Mesendoderm (in vitro differentiated cells): ENCODE data around the gene FILIP1L.
A peak's percentile ranks its signal among the peaks of the same experiment; 100 is the strongest.

Experiments
- DNase-seq: peaks from one replicate; pipeline ENCODE4 v3.0.0; 2013
- H2AK5ac ChIP-seq: 2 replicates; pipeline ENCODE4 v1.6.1; 2013; ENCODE audit warnings: low read length, inconsistent platforms
- H2BK120ac ChIP-seq: 2 replicates; pipeline ENCODE4 v1.6.1; 2013; ENCODE audit warnings: low read depth, mild to moderate bottlenecking, low read length, moderate library complexity, mixed read lengths
- H2BK15ac ChIP-seq: replicated peaks from 2 replicates; pipeline ENCODE4 v1.6.1; 2013; ENCODE audit warnings: low read depth, mild to moderate bottlenecking, moderate library complexity
- H2BK5ac ChIP-seq: 2 replicates; pipeline ENCODE4 v1.6.1; 2013; ENCODE audit warnings: low read length, inconsistent platforms
- H3K18ac ChIP-seq: 2 replicates; pipeline ENCODE4 v1.6.1; 2013; ENCODE audit warnings: mild to moderate bottlenecking, low read length, mixed read lengths
- H3K23ac ChIP-seq: one replicate; pipeline ENCODE4 v1.6.1; 2013; ENCODE audit warnings: low read length
- H3K27ac ChIP-seq: 2 replicates; pipeline ENCODE4 v1.5.1; 2013; ENCODE audit warnings: low read depth, mild to moderate bottlenecking, inconsistent platforms, low read length, moderate library complexity
- H3K27me3 ChIP-seq: 2 replicates; pipeline ENCODE4 v1.6.1; 2013; ENCODE audit warnings: low read length, control low read depth, mild to moderate bottlenecking, inconsistent platforms; ENCODE audit not compliant: insufficient read depth, poor library complexity
- H3K36me3 ChIP-seq: 2 replicates; pipeline ENCODE4 v1.6.1; 2013; ENCODE audit warnings: low read length, inconsistent platforms; ENCODE audit not compliant: control insufficient read depth, insufficient read depth
- H3K4ac ChIP-seq: one replicate; pipeline ENCODE4 v1.6.1; 2013; ENCODE audit warnings: low read depth, mild to moderate bottlenecking, low read length, moderate library complexity
- H3K4me1 ChIP-seq: 2 replicates; pipeline ENCODE4 v1.6.1; 2013; ENCODE audit warnings: low read depth, low read length, inconsistent platforms; ENCODE audit not compliant: control insufficient read depth
- H3K4me2 ChIP-seq: 2 replicates; pipeline ENCODE4 v1.6.1; 2013; ENCODE audit warnings: low read length
- H3K4me3 ChIP-seq: 2 replicates; pipeline ENCODE4 v1.5.1; 2013; ENCODE audit warnings: mild to moderate bottlenecking, low read length
- H3K56ac ChIP-seq: one replicate; pipeline ENCODE4 v1.6.1; 2013; ENCODE audit warnings: low read length
- H3K79me1 ChIP-seq: 2 replicates; pipeline ENCODE4 v1.6.1; 2013; ENCODE audit warnings: low read length, inconsistent platforms
- H3K79me2 ChIP-seq: 2 replicates; pipeline ENCODE4 v1.6.1; 2013; ENCODE audit warnings: mild to moderate bottlenecking, low read length; ENCODE audit not compliant: control insufficient read depth, insufficient read depth
- H3K9ac ChIP-seq: 2 replicates; pipeline ENCODE4 v1.6.1; 2013; ENCODE audit warnings: low read length, inconsistent platforms
- H4K5ac ChIP-seq: one replicate; pipeline ENCODE4 v1.6.1; 2013; ENCODE audit warnings: low read length
- H4K8ac ChIP-seq: one replicate; pipeline ENCODE4 v1.6.1; 2013; ENCODE audit warnings: low read depth, mild to moderate bottlenecking, control low read depth, low read length, moderate library complexity
- WGBS: extraction: QIAGEN DNeasy Blood & Tissue Kit; methylation state at CpG from one replicate; pipeline ENCODE4 v1.1.7; 2013; ENCODE audit warnings: low lambda C conversion rate, missing lambda C conversion rate; ENCODE audit not compliant: insufficient coverage; ENCODE audit errors: extremely low coverage; 5-methylcytosine and 5-hydroxymethylcytosine counted together

Gene FILIP1L

GRCh38 chr3:99877031-99877579 is 237.2 kb downstream of the FILIP1L start:
- no peak overlapping the region for H2BK120ac ChIP-seq
- H2BK15ac ChIP-seq = no peak overlapping the region
- no peaks in the 10 kb centered on the region for H3K79me1 ChIP-seq
- H3K36me3 ChIP-seq = no peaks in the 10 kb centered on the region
- H3K18ac ChIP-seq = no peak overlapping the region
- H3K4me2 ChIP-seq = no peak overlapping the region
- H3K79me2 ChIP-seq = no peaks in the 10 kb centered on the region
- H3K4ac ChIP-seq = no peak overlapping the region
- H3K4me1 ChIP-seq = no peaks in the 10 kb centered on the region
- no peak overlapping the region for H3K27ac ChIP-seq
- no peaks in the 10 kb centered on the region for H3K27me3 ChIP-seq
- no peak overlapping the region for H3K56ac ChIP-seq
- H3K9ac ChIP-seq = no peak overlapping the region
- no CpG with 5 or more reads among the region's 4 CpGs for WGBS
- H2BK5ac ChIP-seq = no peak overlapping the region
- no peak overlapping the region for H3K4me3 ChIP-seq
- no peak for DNase-seq
- H4K8ac ChIP-seq = no peak overlapping the region
- no peak overlapping the region for H3K23ac ChIP-seq
- H4K5ac ChIP-seq = no peak overlapping the region
- H2AK5ac ChIP-seq = no peak overlapping the region

- no peaks in the 10 kb centered on the region for H3K79me1 ChIP-seq
- peak overlapping the region; percentile 69 for H3K27ac ChIP-seq
- H3K4ac ChIP-seq = no peak overlapping the region
- H3K4me3 ChIP-seq = peak overlapping the region; percentile 46
- H4K5ac ChIP-seq = no peak overlapping the region
- no peaks in the 10 kb centered on the region for H3K36me3 ChIP-seq
- whole genome bisulfite sequencing = no CpG with 5 or more reads among the region's 63 CpGs
- DNase-seq = peak; percentile 95
- peak overlapping the region; percentile 83 for H3K56ac ChIP-seq
- no peak overlapping the region for H2BK15ac ChIP-seq
- no peak overlapping the region for H4K8ac ChIP-seq
- H3K27me3 ChIP-seq = no peaks in the 10 kb centered on the region
- H2BK5ac ChIP-seq = no peak overlapping the region
- H3K18ac ChIP-seq = peak overlapping the region; percentile 65
- H2AK5ac ChIP-seq = no peak overlapping the region
- H3K4me1 ChIP-seq = peaks cover 2% of the 10 kb centered on the region
- H3K9ac ChIP-seq = peak overlapping the region; percentile 72
- no peak overlapping the region for H2BK120ac ChIP-seq
- peak overlapping the region; percentile 95 for H3K23ac ChIP-seq
- no peaks in the 10 kb centered on the region for H3K79me2 ChIP-seq
- H3K4me2 ChIP-seq = peak overlapping the region; percentile 67
These were observed 238.1 kb downstream of the FILIP1L start for GRCh38 chr3:99875929-99876841.

- Histone ChIP-seq H3K4me2 (peak overlapping the region; percentile 67), H2BK15ac (no peak overlapping the region), H2BK5ac (no peak overlapping the region), H4K8ac (no peak overlapping the region), H3K27me3 (no peaks in the 10 kb centered on the region), H3K9ac (peak overlapping the region; percentile 72), H3K27ac (peak overlapping the region; percentile 69), H3K56ac (peak overlapping the region; percentile 83), H2BK120ac (no peak overlapping the region), H3K36me3 (no peaks in the 10 kb centered on the region), H3K4ac (no peak overlapping the region), H3K4me3 (peak overlapping the region; percentile 46), H3K23ac (no peak overlapping the region), H3K4me1 (peaks cover 2% of the 10 kb centered on the region), H3K79me1 (no peaks in the 10 kb centered on the region), H2AK5ac (no peak overlapping the region), H3K18ac (peak overlapping the region; percentile 65), H3K79me2 (no peaks in the 10 kb centered on the region), H4K5ac (no peak overlapping the region)
- WGBS = no CpG with 5 or more reads among the region's 6 CpGs
- no peak for DNase-seq
These were observed 238.7 kb downstream of the FILIP1L start for GRCh38 chr3:99875581-99875928.

GRCh38 chr3:99874237-99875002 is 239.9 kb downstream of the FILIP1L start:
- Histone ChIP-seq H3K27me3 (no peaks in the 10 kb centered on the region), H3K18ac (no peak overlapping the region), H2BK5ac (no peak overlapping the region), H2BK15ac (no peak overlapping the region), H3K4me1 (peaks cover 2% of the 10 kb centered on the region), H3K23ac (no peak overlapping the region), H3K4me2 (no peak overlapping the region), H2BK120ac (no peak overlapping the region), H4K5ac (no peak overlapping the region), H3K36me3 (no peaks in the 10 kb centered on the region), H3K4ac (no peak overlapping the region), H3K56ac (no peak overlapping the region), H3K4me3 (no peak overlapping the region), H3K9ac (no peak overlapping the region), H4K8ac (no peak overlapping the region), H3K79me2 (no peaks in the 10 kb centered on the region), H3K79me1 (no peaks in the 10 kb centered on the region), H3K27ac (no peak overlapping the region), H2AK5ac (no peak overlapping the region)
- no peak for DNase-seq
- WGBS = no CpG with 5 or more reads among the region's 3 CpGs

- Histone ChIP-seq H3K4me2 (no peak overlapping the region), H3K18ac (no peak overlapping the region), H3K56ac (no peak overlapping the region), H3K4me3 (no peak overlapping the region), H3K27me3 (no peaks in the 10 kb centered on the region), H3K9ac (no peak overlapping the region), H3K79me2 (no peaks in the 10 kb centered on the region), H3K4me1 (peaks cover 2% of the 10 kb centered on the region), H3K23ac (no peak overlapping the region), H3K27ac (no peak overlapping the region), H3K4ac (no peak overlapping the region), H3K36me3 (no peaks in the 10 kb centered on the region), H2BK120ac (no peak overlapping the region), H4K5ac (no peak overlapping the region), H2BK5ac (no peak overlapping the region), H3K79me1 (no peaks in the 10 kb centered on the region), H4K8ac (no peak overlapping the region), H2AK5ac (no peak overlapping the region), H2BK15ac (no peak overlapping the region)
- no peak for DNase-seq
- 100% methylated on average over 1 of the region's 2 CpGs for WGBS
These were observed 240.8 kb downstream of the FILIP1L start for GRCh38 chr3:99873269-99874102.
